WERI-Rb-1 (cell line): ENCODE measurements around the gene AZI2.
A peak's percentile ranks its signal among the peaks of the same experiment; 100 is the strongest.

Experiments used
- DNase-seq: peaks from one replicate; pipeline ENCODE4 v3.0.0-alpha.2; 2020
- H3K27ac ChIP-seq: fragments of 250-450 bp; sonication (Bioruptor Pico); 2 replicates; pipeline ENCODE4 v1.5.1; 2020; ENCODE audit warnings: mild to moderate bottlenecking, moderate library complexity
- H3K27me3 ChIP-seq: fragments of 250-450 bp; sonication (Bioruptor Pico); 2 replicates; pipeline ENCODE4 v1.5.1; 2021; ENCODE audit warnings: mild to moderate bottlenecking, low read depth, moderate library complexity; ENCODE audit not compliant: insufficient read depth, severe bottlenecking
- H3K36me3 ChIP-seq: fragments of 250-450 bp; sonication (Bioruptor Pico); 2 replicates; pipeline ENCODE4 v1.5.1; 2020; ENCODE audit warnings: mild to moderate bottlenecking, moderate library complexity
- H3K4me3 ChIP-seq: 2 replicates; pipeline ENCODE4 v1.5.1; 2011; ENCODE audit warnings: low read depth, mild to moderate bottlenecking, control low read depth, low read length
- H3K9me3 ChIP-seq: fragments of 250-450 bp; sonication (Bioruptor Pico); 2 replicates; pipeline ENCODE4 v1.5.1; 2021; ENCODE audit warnings: mild to moderate bottlenecking, moderate library complexity; ENCODE audit not compliant: severe bottlenecking
- TF ChIP-seq, protein P1 (sequence below): IDR thresholded peaks from 2 replicates; pipeline ENCODE4 v1.5.1; 2011; ENCODE audit warnings: low read depth, mild to moderate bottlenecking, control low read depth, inconsistent platforms, low read length

Gene AZI2

DNA sequence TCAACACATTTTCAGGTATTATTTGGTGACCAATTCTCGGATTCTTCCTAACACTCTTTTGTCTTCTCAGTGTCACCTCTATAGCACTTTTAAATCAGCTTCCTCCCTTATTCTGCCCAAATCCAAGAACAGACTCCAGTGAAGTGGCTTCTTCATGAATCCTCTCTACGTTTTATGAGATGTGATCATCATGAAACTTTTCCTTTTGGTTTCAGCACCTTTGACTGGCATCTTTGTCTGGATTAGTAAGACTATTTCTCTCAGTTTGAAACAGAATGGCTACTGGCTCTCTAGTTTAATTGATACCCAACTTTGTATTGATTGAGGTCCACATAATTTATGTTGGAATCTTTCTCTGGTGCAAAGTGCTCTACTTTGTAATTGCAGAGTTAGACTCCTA is 61.6 kb downstream of the AZI2 start:
- Histone ChIP-seq H3K27ac (no peak overlapping the region), H3K36me3 (no peaks in the 10 kb centered on the region), H3K27me3 (no peaks in the 10 kb centered on the region), H3K9me3 (no peaks in the 10 kb centered on the region), H3K4me3 (no peak overlapping the region)
- TF ChIP-seq, protein P1, sequence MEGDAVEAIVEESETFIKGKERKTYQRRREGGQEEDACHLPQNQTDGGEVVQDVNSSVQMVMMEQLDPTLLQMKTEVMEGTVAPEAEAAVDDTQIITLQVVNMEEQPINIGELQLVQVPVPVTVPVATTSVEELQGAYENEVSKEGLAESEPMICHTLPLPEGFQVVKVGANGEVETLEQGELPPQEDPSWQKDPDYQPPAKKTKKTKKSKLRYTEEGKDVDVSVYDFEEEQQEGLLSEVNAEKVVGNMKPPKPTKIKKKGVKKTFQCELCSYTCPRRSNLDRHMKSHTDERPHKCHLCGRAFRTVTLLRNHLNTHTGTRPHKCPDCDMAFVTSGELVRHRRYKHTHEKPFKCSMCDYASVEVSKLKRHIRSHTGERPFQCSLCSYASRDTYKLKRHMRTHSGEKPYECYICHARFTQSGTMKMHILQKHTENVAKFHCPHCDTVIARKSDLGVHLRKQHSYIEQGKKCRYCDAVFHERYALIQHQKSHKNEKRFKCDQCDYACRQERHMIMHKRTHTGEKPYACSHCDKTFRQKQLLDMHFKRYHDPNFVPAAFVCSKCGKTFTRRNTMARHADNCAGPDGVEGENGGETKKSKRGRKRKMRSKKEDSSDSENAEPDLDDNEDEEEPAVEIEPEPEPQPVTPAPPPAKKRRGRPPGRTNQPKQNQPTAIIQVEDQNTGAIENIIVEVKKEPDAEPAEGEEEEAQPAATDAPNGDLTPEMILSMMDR: no peak
- DNase-seq: no peak

DNA sequence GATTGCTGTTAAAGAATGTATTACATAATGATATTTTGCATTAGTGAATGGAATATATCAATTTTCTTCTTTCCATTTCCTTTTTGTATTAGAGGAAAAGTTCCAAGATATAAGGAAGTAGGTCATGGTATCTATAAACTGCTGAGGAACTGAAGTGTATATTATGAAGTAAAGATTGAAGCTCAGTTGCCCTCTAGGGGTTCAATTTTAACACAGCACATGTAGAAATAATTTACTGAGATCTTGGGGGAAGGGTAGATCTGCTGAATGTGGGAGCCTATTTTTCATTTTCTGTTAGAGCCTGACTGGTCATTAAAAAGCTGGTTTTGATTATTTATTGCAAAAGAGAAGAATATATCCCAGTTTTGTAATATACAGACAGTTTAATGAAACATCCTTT is 62.0 kb downstream of the AZI2 start:
- H3K27me3 ChIP-seq: no peaks in the 10 kb centered on the region
- TF ChIP-seq, protein P1: peak; percentile 25; the same call in 1 of the 2 replicates
- DNase-seq: no peak
- H3K36me3 ChIP-seq: no peaks in the 10 kb centered on the region
- H3K4me3 ChIP-seq: no peak overlapping the region
- H3K9me3 ChIP-seq: no peaks in the 10 kb centered on the region
- no peak overlapping the region for H3K27ac ChIP-seq

DNA sequence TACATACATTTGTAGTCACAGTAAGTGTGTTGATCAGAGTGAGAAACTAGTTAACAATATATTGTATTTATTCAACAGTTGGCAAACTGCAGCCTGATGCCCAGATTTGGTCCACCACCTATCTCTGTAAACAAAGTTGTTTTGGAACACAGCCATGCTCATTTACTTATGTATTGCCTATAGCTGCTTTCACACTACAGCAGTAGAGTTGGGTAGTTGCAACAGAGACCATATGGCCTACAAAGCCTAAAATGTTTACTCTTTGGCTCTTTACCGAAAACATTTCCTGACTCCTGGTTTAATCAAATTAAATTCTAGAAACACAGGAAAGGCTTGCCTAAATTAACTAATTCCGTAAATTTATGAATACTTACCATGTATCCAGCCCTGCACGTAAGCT is 67.8 kb downstream of the AZI2 start:
- no peaks in the 10 kb centered on the region for H3K27me3 ChIP-seq
- TF ChIP-seq, protein P1: no peak
- H3K36me3 ChIP-seq: no peaks in the 10 kb centered on the region
- DNase-seq: no peak
- no peak overlapping the region for H3K27ac ChIP-seq
- H3K9me3 ChIP-seq: no peaks in the 10 kb centered on the region
- H3K4me3 ChIP-seq: no peak overlapping the region

DNA sequence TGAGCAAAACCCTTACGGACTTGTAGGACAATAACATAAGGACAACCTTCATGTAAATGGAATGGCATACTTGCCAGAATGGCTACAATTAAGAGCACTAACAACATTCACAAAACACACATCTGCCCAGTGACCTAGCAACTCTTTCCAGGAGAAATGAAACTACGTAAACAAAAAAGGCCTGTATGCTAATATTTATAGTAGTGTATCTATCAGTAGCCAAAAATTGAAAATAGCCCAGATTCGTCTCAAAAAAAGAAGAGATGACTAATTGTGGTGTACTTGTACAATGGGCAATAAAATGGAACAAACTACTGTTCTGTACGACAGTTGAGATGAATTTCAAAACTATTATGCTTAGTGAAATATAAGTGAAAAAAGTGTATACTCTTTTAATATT is 68.9 kb downstream of the AZI2 start:
- TF ChIP-seq, protein P1: no peak
- H3K27me3 ChIP-seq: no peaks in the 10 kb centered on the region
- H3K9me3 ChIP-seq: no peaks in the 10 kb centered on the region
- no peaks in the 10 kb centered on the region for H3K36me3 ChIP-seq
- no peak for DNase-seq
- no peak overlapping the region for H3K27ac ChIP-seq
- H3K4me3 ChIP-seq: no peak overlapping the region

DNA sequence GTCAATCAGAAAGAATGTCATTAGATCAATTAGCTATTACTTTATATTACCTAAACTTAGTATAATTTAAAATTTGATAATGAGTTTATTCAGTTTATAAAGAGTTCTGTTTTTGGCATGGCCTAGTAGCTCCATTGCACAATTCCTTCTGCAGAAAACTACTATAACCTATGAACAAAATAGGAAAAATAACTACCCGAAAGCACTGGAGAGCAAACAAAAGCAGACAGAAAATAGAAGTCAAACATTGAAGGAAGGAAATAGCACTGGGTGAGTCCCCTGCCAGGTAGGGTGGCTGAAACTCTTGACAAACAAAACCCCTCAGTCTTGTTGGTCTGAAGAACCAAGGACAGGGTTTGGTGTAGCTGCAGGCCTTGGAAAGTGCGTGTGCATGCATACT is 69.7 kb downstream of the AZI2 start:
- TF ChIP-seq, protein P1: no peak
- no peaks in the 10 kb centered on the region for H3K9me3 ChIP-seq

DNA sequence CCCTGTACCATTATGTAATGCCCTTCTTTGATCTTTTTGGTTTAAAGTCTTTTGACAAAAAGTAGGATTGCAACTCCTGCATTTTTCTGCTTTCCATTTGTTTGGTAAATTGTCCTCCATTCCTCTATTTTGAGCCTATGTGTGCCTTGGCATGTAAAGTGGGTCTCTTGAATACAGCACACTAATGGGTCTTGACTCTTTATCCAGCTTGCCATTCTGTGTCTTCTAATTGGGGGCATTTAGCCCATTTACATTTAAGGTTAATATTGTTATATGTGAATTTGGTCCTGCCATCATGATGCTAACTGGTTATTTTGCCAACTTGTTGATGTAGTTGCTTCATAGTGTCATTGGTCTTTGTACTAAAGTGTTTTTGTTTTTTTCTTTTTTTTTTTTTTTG is 74.8 kb downstream of the AZI2 start:
- DNase-seq: no peak
- Histone ChIP-seq H3K27ac (no peak overlapping the region), H3K9me3 (no peaks in the 10 kb centered on the region), H3K27me3 (no peaks in the 10 kb centered on the region), H3K4me3 (no peak overlapping the region), H3K36me3 (no peaks in the 10 kb centered on the region)
- TF ChIP-seq, protein P1: no peak

More for the DNA sequence above, 69.7 kb downstream of the AZI2 start:
- Histone ChIP-seq H3K4me3 (no peak overlapping the region), H3K27me3 (no peaks in the 10 kb centered on the region), H3K27ac (no peak overlapping the region), H3K36me3 (no peaks in the 10 kb centered on the region)
- DNase-seq: no peak
